Right cardiac atrium (tissue), 5 donors: ENCODE results near the gene ANXA8. TPM values are rescaled to one million over a fixed set of nuclear protein-coding genes. Genes with fewer than 3 reads are reported as not detected.

Source experiments
- ATAC-seq, 2 donors: fragments of 200-7000 bp; cut with Tn5 transposase; one replicate each; pipeline versions ENCODE4 v1.8.0 to v1.9.1; 2020; ENCODE audit warnings: moderate library complexity in 2 of 2, mild to moderate bottlenecking in 1 of 2
- DNase-seq, 3 donors: peaks; one replicate each; pipeline ENCODE4 v3.0.0-alpha.2; 2020
- H3K27ac ChIP-seq: one replicate; pipeline ENCODE4 v1.5.1; 2013; ENCODE audit warnings: mild to moderate bottlenecking, low read length, control low read depth, moderate library complexity
- H3K27me3 ChIP-seq: one replicate; pipeline ENCODE4 v1.6.1; 2013; ENCODE audit not compliant: control insufficient read depth, insufficient read depth
- H3K4me1 ChIP-seq: one replicate; pipeline ENCODE4 v1.6.1; 2013; ENCODE audit warnings: low read length; ENCODE audit not compliant: control insufficient read depth, insufficient read depth
- H3K4me3 ChIP-seq: one replicate; pipeline ENCODE4 v1.5.1; 2013; ENCODE audit warnings: low read length, control low read depth
- H3K9me3 ChIP-seq: one replicate; pipeline ENCODE4 v1.6.1; 2013; ENCODE audit warnings: low read length; ENCODE audit not compliant: control insufficient read depth
- WGBS: extraction: QIAGEN DNeasy Blood & Tissue Kit; methylation state at CpG from one replicate; pipeline ENCODE4 v1.1.7; 2013; 5-methylcytosine and 5-hydroxymethylcytosine counted together
- intact Hi-C, 4 donors: fragments of 100-400 bp; cut with DNase I; formaldehyde crosslinking; loops; one replicate each; pipeline versions ENCODE4 v1.11.0 to v1.14.0; 2022 to 2023
- polyA plus RNA-seq: library from polyadenylated mRNA; stranded (reverse); fragments of 200-250 nt; gene quantifications from one replicate; pipeline ENCODE4 v1.2.3, GENCODE V29; 2013
- total RNA-seq, 4 donors: library from RNA; stranded (reverse); fragmentation: NEBNext Ultra II Directional; extraction: Animal tissue kit (Norgen Biotek cat#: 25700); gene quantifications; one replicate each; pipeline ENCODE4 v1.2.1, GENCODE V29; 2021
- donor health status: healthy with polysubstance abuse.
- donor health status: DM: no; HTN: yes; CAD: no.
- donor health status: DM: no; HTN: no; CAD: no.
- donor health status: DM: no; HTN: yes; CAD: no; lungs with severe emphysema.
- donor health status: DM: yes; HTN: yes; CAD: no.

The ANXA8 gene
- total and polyA plus RNA-seq, 5 donors: 0.27 to 1.3 (median 0.67) TPM

- Histone ChIP-seq H3K4me3 (no peak overlapping the region), H3K9me3 (no peaks in the 10 kb centered on the region), H3K4me1 (no peaks in the 10 kb centered on the region), H3K27ac (no peak overlapping the region), H3K27me3 (no peaks in the 10 kb centered on the region)
- intact Hi-C loops: no loop called here
- ATAC-seq (no peak), DNase-seq (no peak)
- 74% methylated on average over 2 of the region's 2 CpGs for WGBS
Observed at GRCh38 chr10:47444047-47444446, 39.9 kb downstream of the ANXA8 start.

GRCh38 chr10:47443145-47443544 is 40.8 kb downstream of the ANXA8 start:
- ATAC-seq: no peak
- intact Hi-C loops: no loop called here
- 85% methylated on average over 2 of the region's 2 CpGs for WGBS

GRCh38 chr10:47442351-47442750 is 41.6 kb downstream of the ANXA8 start:
- no peak overlapping the region for H3K4me3 ChIP-seq
- 84% methylated on average over 5 of the region's 5 CpGs for WGBS

More at GRCh38 chr10:47443145-47443544, 40.8 kb downstream of the ANXA8 start:
- no peaks in the 10 kb centered on the region for H3K9me3 ChIP-seq
- H3K4me3 ChIP-seq: no peak overlapping the region
- no peak overlapping the region for H3K27ac ChIP-seq
- no peak for DNase-seq
- no peaks in the 10 kb centered on the region for H3K27me3 ChIP-seq
- H3K4me1 ChIP-seq: no peaks in the 10 kb centered on the region

GRCh38 chr10:47441938-47442337 is 42.0 kb downstream of the ANXA8 start:
- 63% methylated on average over 4 of the region's 4 CpGs for WGBS
- no peak overlapping the region for H3K4me3 ChIP-seq
- no peak for ATAC-seq
- no peaks in the 10 kb centered on the region for H3K27me3 ChIP-seq
- no peaks in the 10 kb centered on the region for H3K4me1 ChIP-seq
- no peak for DNase-seq
- intact Hi-C loops: no loop called here
- no peaks in the 10 kb centered on the region for H3K9me3 ChIP-seq
- no peak overlapping the region for H3K27ac ChIP-seq

More at GRCh38 chr10:47442351-47442750, 41.6 kb downstream of the ANXA8 start:
- no peak for ATAC-seq
- intact Hi-C loops: no loop called here
- H3K9me3 ChIP-seq: no peaks in the 10 kb centered on the region
- no peak overlapping the region for H3K27ac ChIP-seq
- no peaks in the 10 kb centered on the region for H3K27me3 ChIP-seq
- no peak for DNase-seq
- no peaks in the 10 kb centered on the region for H3K4me1 ChIP-seq

- ATAC-seq (no peak), DNase-seq (no peak)
- no peaks in the 10 kb centered on the region for H3K9me3 ChIP-seq
- intact Hi-C loops: no loop called here
- 92% methylated on average over 4 of the region's 4 CpGs for WGBS
- no peak overlapping the region for H3K27ac ChIP-seq
- H3K4me1 ChIP-seq: no peaks in the 10 kb centered on the region
- H3K27me3 ChIP-seq: no peaks in the 10 kb centered on the region
- no peak overlapping the region for H3K4me3 ChIP-seq
Observed at GRCh38 chr10:47440207-47440606, 43.7 kb downstream of the ANXA8 start.

GRCh38 chr10:47438857-47439474 is 44.9 kb downstream of the ANXA8 start:
- WGBS: 33% methylated on average over 6 of the region's 6 CpGs
- ATAC-seq: peak; percentile 35 to 68
- no peak overlapping the region for H3K4me3 ChIP-seq
- no peaks in the 10 kb centered on the region for H3K9me3 ChIP-seq
- intact Hi-C loops: no loop called here
- H3K27me3 ChIP-seq: no peaks in the 10 kb centered on the region
- no peak overlapping the region for H3K27ac ChIP-seq
- no peaks in the 10 kb centered on the region for H3K4me1 ChIP-seq
- DNase-seq: no peak

- no peaks in the 10 kb centered on the region for H3K9me3 ChIP-seq
- no peak for DNase-seq
- no peak overlapping the region for H3K27ac ChIP-seq
- no peaks in the 10 kb centered on the region for H3K27me3 ChIP-seq
- ATAC-seq: no peak
- no peak overlapping the region for H3K4me3 ChIP-seq
- intact Hi-C loops: no loop called here
- H3K4me1 ChIP-seq: no peaks in the 10 kb centered on the region
Observed at GRCh38 chr10:47435081-47435480, 48.8 kb downstream of the ANXA8 start.

- H3K4me1 ChIP-seq: no peaks in the 10 kb centered on the region
- intact Hi-C loops: no loop called here
Observed at GRCh38 chr10:47425813-47426419, 58.0 kb downstream of the ANXA8 start.

GRCh38 chr10:47424231-47424630 is 59.7 kb downstream of the ANXA8 start:
- Histone ChIP-seq H3K27me3 (no peaks in the 10 kb centered on the region), H3K9me3 (no peaks in the 10 kb centered on the region), H3K4me1 (no peaks in the 10 kb centered on the region), H3K4me3 (no peak overlapping the region), H3K27ac (no peak overlapping the region)
- DNase-seq (no peak), ATAC-seq (no peak)
- intact Hi-C loops: no loop called here
- WGBS: 58% methylated on average over 8 of the region's 8 CpGs

More at GRCh38 chr10:47425813-47426419, 58.0 kb downstream of the ANXA8 start:
- no peak overlapping the region for H3K4me3 ChIP-seq
- H3K27me3 ChIP-seq: no peaks in the 10 kb centered on the region
- DNase-seq: no peak
- no peak for ATAC-seq
- no peak overlapping the region for H3K27ac ChIP-seq
- 89% methylated on average over 4 of the region's 4 CpGs for WGBS
- no peaks in the 10 kb centered on the region for H3K9me3 ChIP-seq

GRCh38 chr10:47423476-47423875 is 60.4 kb downstream of the ANXA8 start:
- DNase-seq (no peak), ATAC-seq (no peak)
- H3K27ac ChIP-seq: no peak overlapping the region
- H3K27me3 ChIP-seq: no peaks in the 10 kb centered on the region
- 78% methylated on average over 4 of the region's 4 CpGs for WGBS
- intact Hi-C loops: no loop called here
- no peaks in the 10 kb centered on the region for H3K9me3 ChIP-seq
- H3K4me1 ChIP-seq: no peaks in the 10 kb centered on the region
- no peak overlapping the region for H3K4me3 ChIP-seq

- DNase-seq (peak in 1 of 3 donors; percentile 20), ATAC-seq (no peak)
- H3K4me3 ChIP-seq: no peak overlapping the region
- H3K4me1 ChIP-seq: no peaks in the 10 kb centered on the region
- WGBS: 87% methylated on average over 7 of the region's 7 CpGs
- H3K9me3 ChIP-seq: no peaks in the 10 kb centered on the region
- intact Hi-C loops: no loop called here
- H3K27me3 ChIP-seq: no peaks in the 10 kb centered on the region
- no peak overlapping the region for H3K27ac ChIP-seq
Observed at GRCh38 chr10:47421057-47421952, 62.6 kb downstream of the ANXA8 start.
